ENCODE data around the gene CEP152. TPM values are rescaled to one million over a fixed set of nuclear protein-coding genes. Genes with fewer than 3 reads are reported as not detected.

CEP152 gene
- total RNA-seq, 1 donor from 2014 or later: 3.6 TPM

DNA sequence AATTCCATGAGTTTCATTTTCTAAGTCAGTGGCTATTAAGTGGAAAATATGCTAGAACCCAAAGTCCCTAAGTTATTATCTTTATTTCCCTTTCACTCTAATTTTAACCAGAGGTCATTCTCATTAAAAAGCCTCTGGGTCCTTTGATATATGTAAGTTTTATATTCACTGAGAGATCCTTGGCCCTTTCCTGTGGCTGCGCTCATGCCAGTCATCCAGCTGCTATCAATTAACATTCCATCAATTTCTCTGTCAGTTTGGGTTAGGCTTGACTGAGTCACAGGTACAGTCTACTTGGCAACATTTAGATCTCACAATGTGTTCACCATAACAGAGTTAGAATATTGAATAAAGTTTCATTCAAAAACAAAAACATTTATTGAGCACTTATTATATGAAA lies 107.3 kb downstream of the CEP152 start:
- DNase-seq: no peak

DNA sequence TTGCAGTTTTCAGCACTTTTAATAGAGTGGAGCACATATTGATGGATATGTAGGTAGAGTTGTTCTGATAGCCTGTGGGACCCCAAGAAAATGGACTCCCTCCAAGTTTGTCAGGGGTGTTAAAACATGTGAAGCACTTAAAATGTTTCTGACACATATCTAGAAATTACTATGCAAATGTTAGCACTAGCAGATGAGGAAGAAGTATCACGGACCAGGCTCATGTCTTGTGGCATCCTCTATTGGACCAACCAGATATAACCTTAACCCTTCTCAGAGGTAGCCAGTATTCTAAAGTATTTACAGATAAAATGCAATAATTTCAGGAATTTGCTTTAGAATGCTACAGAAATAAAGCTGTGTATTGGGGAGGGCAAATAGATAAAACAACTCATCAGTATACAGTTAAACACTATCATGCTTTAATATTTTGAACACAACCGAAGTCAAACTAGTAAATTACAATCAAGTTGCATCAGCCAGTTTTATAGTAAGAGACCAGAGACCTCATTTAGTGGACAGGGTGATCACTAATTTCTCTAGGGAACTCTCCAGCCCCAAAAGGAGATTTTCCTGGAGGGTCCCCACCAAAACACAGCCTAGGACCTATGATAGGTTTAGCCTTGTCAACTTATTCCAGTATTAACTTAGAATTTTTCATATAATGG lies 108.2 kb downstream of the CEP152 start:
- DNase-seq: no peak

DNA sequence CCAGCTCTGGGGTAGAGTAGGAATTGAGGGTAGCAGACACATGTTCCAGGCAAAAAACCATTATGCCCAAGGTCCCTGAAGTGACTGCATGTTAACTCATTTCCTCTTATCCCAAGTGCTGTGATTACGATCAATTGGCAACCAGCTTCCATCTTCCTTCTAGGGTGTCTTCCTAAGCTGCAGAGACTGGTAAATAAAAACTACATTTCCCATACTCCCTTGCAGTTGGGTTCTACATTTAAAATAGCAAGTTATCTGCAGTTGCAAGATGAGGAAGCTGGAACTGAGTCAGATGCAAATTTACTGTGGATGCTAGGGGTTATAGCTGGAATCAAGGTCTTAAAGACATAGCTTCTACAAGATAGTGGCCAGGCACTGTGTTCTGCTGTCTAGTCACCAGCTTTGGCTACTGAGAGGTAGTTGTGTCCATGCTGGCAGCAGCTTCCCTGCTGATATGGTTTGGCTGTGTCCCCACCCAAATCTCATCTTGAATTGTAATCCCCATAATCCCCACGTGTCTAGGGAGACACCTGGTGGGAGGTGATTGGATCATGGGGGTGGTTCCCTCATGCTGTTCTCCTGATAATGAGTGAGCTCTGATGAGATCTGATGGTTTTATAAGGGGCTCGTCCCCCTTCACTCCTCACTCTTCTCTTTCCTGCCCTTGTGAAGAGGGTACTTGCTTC lies 114.1 kb downstream of the CEP152 start:
- DNase-seq: peak; percentile 27

DNA sequence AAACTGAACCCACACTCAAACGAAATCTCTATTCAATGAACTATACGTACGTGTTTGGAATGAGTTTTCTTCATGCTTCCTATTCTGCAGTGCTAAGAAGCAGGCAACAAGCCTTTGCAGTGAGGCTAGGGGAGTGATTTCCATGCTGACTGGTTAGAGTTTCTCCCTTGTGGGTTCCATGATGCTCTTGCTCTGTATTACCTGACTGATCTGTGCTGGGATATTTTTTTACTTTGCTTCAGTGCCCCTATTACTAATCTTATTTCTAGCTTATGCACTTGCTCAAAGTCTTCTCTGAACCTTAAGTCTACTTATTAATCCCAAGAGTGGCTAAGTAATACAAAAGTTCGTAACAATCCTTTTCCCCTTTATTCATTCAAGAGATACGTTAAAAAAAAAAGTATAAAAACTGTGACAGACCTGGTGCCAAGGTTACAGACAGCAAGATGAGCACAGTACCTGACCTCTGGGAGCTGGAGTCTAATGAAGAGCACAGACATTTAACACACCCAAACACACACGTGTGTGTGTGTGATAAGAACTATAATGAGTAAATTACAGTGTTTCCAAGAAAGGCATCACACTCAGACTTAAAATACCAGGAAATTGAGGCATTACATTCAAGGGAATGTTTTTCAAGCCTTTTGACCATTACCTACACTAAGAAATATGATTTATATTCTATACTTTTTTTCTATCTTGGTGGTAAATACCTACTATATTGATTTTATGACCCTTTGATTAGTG lies 114.9 kb downstream of the CEP152 start:
- DNase-seq: no peak

DNA sequence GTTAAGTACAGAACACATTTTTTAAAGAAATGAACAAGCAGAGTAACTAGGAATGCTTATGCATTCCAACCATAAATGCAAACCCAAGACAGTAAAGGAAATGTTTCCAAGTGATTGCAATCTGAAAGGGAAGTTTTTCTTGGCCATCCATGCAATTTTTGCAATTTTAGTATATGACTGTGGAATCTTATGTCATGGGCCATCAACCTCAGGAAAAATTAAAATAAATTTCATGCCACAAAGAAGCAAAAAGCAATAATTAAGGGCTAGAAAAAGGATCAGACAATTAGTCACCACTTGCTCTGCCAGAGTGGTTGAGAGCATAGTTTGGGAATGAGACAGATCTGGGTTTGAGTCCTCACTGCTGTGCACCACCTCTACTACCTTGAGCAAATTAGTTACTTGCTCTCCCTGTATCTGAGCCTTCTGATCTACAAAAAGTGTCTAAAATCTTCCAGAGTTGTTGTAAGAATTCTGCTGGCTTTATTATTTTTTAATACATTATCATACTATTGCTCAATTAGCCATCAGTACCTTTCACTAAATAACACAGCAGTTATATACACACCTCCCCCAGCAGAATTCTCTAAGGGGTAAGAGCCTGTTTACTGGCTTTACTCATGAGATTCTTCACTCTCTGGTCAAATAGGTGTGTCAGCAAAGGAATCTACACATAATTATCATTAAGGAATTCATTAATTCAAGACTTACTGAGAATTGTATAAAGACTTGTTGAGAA lies 115.6 kb downstream of the CEP152 start:
- peak; percentile 58 for DNase-seq

DNA sequence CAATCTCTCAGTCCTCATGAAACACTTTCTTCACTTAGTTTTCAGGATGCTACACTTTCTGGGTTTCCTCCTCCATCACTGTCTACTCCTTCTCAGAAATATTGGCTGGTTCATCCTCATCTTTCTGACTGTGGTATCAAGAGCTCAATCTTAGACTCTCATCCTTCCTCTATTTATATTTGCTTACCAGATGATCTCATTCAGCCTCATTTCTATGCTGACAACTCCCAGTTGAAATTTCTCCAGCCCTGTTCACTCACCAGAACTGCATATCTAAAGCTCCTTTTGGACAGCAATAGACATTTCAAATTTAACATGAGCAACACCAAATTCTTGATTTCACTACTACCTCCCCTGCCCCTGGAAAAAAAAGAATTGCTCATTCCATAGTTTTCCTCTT lies 117.4 kb downstream of the CEP152 start:
- no peak for DNase-seq

DNA sequence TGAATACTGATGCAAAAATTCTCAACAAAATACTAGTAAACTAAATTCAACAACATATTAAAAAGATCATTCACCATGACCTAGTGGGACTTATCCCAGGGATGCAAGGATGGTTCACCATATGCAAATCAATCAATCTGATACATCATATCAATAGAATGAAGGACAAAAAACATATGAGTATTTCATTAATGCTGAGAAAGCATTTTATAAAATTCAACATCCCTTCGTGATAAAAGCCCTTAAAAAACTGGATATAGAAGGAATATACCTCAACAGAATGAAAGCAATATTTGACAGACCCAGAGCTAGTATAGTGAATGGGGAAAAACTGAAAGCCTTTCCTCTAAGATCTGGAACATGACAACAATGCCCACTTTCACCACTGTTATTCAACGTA lies 122.4 kb downstream of the CEP152 start:
- DNase-seq: no peak

Other genes starting within 250 kb of the CEP152 start
- gene FBN1, start 165.4 kb downstream of the CEP152 start, total RNA-seq: 122 and 163 TPM in 2 replicates
- gene EID1, start 67.1 kb upstream of the CEP152 start, total RNA-seq: 281 and 342 TPM in 2 replicates
- 0.17 and 0.23 TPM in 2 replicates for gene SHC4, start 152.8 kb upstream of the CEP152 start, total RNA-seq
- gene SECISBP2L, start 235.4 kb upstream of the CEP152 start, total RNA-seq: 32.7 and 36.1 TPM in 2 replicates